Adrenal gland (tissue), 12 donors: Measurements from ENCODE around the gene SASS6. TPM values are rescaled to one million over a fixed set of nuclear protein-coding genes. Genes with fewer than 3 reads are reported as not detected.

Experiments used
- DNase-seq, 7 donors: peaks; one replicate each; pipeline ENCODE4 v3.0.0-alpha.2; 2019 to 2020
- H3K27ac ChIP-seq, 5 donors: fragments of 200-600 bp; sonication (generic) in 4 of 5; 1 replicate in 3 of 5; 2 replicates in 2 of 5; pipeline versions ENCODE4 v1.5.1 to v1.8.0; 2016 to 2020; ENCODE audit warnings: mild to moderate bottlenecking in 1 of 5
- H3K27me3 ChIP-seq: fragments of 200-600 bp; 2 replicates; pipeline ENCODE4 v1.8.0; 2021
- H3K36me3 ChIP-seq, 2 donors: fragments of 200-600 bp; replicated peaks in 1 of 2; 1 replicate in 1 of 2; 2 replicates in 1 of 2; pipeline versions ENCODE4 v1.5.1 to v1.8.0; 2018 to 2022
- H3K4me1 ChIP-seq, 2 donors: fragments of 200-600 bp; replicated peaks in 1 of 2; 1 replicate in 1 of 2; 2 replicates in 1 of 2; pipeline versions ENCODE4 v1.5.1 to v1.8.0; 2018 to 2021
- H3K4me3 ChIP-seq, 4 donors: fragments of 200-600 bp; sonication (generic) in 3 of 4; one replicate each; pipeline ENCODE4 v1.5.1; 2016 to 2018
- H3K9me3 ChIP-seq, 3 donors: fragments of 200-600 bp; sonication (generic) in 1 of 3; replicated peaks in 1 of 3; 1 replicate in 2 of 3; 2 replicates in 1 of 3; pipeline versions ENCODE4 v1.5.1 to v1.8.0; 2016 to 2021
- POLR2A ChIP-seq, 2 donors: fragments of 450-650 bp; IDR thresholded peaks; one replicate each; pipeline ENCODE4 v1.6.1; 2017; ENCODE audit warnings: antibody characterized with exemption in 2 of 2, mild to moderate bottlenecking in 2 of 2, moderate library complexity in 1 of 2
- WGBS, 4 donors: extraction: QIAGEN DNeasy Blood & Tissue Kit in 2 of 4; methylation state at CpG; one replicate each; pipeline versions ENCODE4 v1.1.5 to v1.1.7; 2013 to 2017; 5-methylcytosine and 5-hydroxymethylcytosine counted together
- intact Hi-C, 2 donors: fragments of 100-400 bp; cut with DNase I; formaldehyde crosslinking; loops; one replicate each; pipeline versions ENCODE4 v1.14.1 to v1.15.0; 2022 to 2023
- polyA plus RNA-seq, 3 donors: library from polyadenylated mRNA; stranded (reverse); fragments of 200-250 nt in 2 of 3; fragments of 350-450 nt in 1 of 3; fragmentation: Illumina TruSeq in 1 of 3; extraction: RNeasy Lipid Tissue Mini Kit (QIAGEN cat#74804) in 1 of 3; gene quantifications; one replicate each; pipeline ENCODE4 v1.2.3, GENCODE V29; 2013 to 2014
- total RNA-seq, 9 donors: library from RNA; depleted of rRNA in 4 of 9; stranded (reverse); fragments of >200 nt in 4 of 9; fragments of 120-200 nt in 1 of 9; fragmentation: NEBNext Ultra II Directional in 1 of 9; extraction: Animal tissue kit (Norgen Biotek cat#: 25700) in 1 of 9; gene quantifications; one replicate each; pipeline versions ENCODE4 v1.1.0 to v1.2.4, GENCODE V29; 2013 to 2023
- TF ChIP-seq, protein P1 (sequence below), 6 experiments: fragments of 450-650 bp in 4 of 6; fragments of 200-600 bp in 2 of 6; sonication (generic) in 1 of 6; IDR thresholded peaks; 1 replicate in 5 of 6; 2 replicates in 1 of 6; pipeline versions ENCODE4 v1.5.1 to v1.8.0; 2016 to 2021; ENCODE audit warnings: antibody characterized with exemption in 6 of 6, mild to moderate bottlenecking in 2 of 6, moderate library complexity in 1 of 6
- donor health status: healthy with polysubstance abuse.
- donor health status: Bipolar disorder and iron deficiency.
- donor health status: DM: yes; HTN: yes; CAD: no.
- donor health status: DM: no; HTN: no; CAD: no.
- donor health status: DM: no; HTN: no; CAD: no.
- donor health status: DM: yes; HTN: yes; CAD: no.

The SASS6 gene
- total and polyA plus RNA-seq, 12 donors: 1.1 to 4.5 (median 3.0) TPM

DNA sequence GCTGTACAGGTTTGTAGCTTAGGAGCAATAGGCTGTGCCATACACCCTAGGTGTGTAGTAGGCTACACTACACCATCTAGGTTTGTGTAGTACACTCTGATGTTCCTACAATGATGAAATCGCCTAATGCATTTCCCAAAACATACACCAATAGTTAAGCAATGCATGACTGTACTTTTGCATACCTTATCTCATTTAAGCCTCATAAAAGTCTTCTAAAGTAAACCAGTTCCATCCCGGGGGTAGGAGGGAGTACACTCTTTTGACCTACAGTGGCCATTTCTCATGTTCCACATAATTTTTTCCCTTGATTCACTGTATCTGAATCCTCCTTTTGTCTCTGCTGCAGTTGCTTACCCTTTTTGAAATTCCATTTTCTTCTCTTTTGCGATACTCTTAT, 12.4 kb upstream of the SASS6 start:
- Histone ChIP-seq H3K36me3 (peaks cover 0 to 69% of the 10 kb centered on the region in 2 donors), H3K4me1 (no peaks in the 10 kb centered on the region), H3K4me3 (no peak overlapping the region), H3K9me3 (no peaks in the 10 kb centered on the region), H3K27ac (no peak overlapping the region), H3K27me3 (no peaks in the 10 kb centered on the region)
- intact Hi-C loops: loop anchor here in 1 of 2 donors (10.0 kb wide), 1 partner anchor 130 kb away; no protein-coding TSS in a partner anchor
- DNase-seq: no peak
- TF ChIP-seq, protein P1, sequence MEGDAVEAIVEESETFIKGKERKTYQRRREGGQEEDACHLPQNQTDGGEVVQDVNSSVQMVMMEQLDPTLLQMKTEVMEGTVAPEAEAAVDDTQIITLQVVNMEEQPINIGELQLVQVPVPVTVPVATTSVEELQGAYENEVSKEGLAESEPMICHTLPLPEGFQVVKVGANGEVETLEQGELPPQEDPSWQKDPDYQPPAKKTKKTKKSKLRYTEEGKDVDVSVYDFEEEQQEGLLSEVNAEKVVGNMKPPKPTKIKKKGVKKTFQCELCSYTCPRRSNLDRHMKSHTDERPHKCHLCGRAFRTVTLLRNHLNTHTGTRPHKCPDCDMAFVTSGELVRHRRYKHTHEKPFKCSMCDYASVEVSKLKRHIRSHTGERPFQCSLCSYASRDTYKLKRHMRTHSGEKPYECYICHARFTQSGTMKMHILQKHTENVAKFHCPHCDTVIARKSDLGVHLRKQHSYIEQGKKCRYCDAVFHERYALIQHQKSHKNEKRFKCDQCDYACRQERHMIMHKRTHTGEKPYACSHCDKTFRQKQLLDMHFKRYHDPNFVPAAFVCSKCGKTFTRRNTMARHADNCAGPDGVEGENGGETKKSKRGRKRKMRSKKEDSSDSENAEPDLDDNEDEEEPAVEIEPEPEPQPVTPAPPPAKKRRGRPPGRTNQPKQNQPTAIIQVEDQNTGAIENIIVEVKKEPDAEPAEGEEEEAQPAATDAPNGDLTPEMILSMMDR (IDR thresholded peaks at IDR 0.05): no peak
- no peak for TF ChIP-seq POLR2A (IDR thresholded peaks at IDR 0.05)
- 93 to 96% (median 94%) methylated on average over 3 of the region's 3 CpGs for WGBS, 4 donors

DNA sequence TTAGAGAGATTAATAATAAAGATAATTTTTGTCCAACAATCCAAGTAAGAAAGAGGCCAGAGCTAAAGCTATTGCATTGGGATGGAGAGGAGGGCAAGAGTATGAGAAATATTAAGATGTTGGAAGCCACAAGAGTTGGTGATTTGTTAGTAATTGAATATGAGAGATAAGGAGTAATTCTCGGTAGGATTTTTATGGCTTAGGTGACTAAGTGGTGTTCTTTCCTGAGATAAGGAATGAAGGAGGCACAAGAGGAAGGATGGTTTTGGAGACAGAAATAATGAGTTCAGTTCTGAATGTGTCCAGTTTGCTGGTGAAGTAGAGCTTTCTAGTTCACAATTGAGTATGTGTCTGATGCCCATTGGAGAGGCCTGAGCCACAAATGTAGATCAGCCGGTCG, 9.6 kb upstream of the SASS6 start:
- no peak for TF ChIP-seq POLR2A (IDR thresholded peaks at IDR 0.05)
- TF ChIP-seq, protein P1 (IDR thresholded peaks at IDR 0.05): no peak
- Histone ChIP-seq H3K27me3 (no peaks in the 10 kb centered on the region), H3K9me3 (no peaks in the 10 kb centered on the region), H3K4me3 (no peak overlapping the region), H3K36me3 (peaks cover 0 to 95% of the 10 kb centered on the region in 2 donors), H3K27ac (no peak overlapping the region), H3K4me1 (no peaks in the 10 kb centered on the region)
- intact Hi-C loops: loop anchor here in 1 of 2 donors (10.0 kb wide), 1 partner anchor 132 kb away; no protein-coding TSS in a partner anchor
- WGBS, 4 donors: 74 to 87% (median 81%) methylated on average over 3 of the region's 3 CpGs
- DNase-seq: no peak

DNA sequence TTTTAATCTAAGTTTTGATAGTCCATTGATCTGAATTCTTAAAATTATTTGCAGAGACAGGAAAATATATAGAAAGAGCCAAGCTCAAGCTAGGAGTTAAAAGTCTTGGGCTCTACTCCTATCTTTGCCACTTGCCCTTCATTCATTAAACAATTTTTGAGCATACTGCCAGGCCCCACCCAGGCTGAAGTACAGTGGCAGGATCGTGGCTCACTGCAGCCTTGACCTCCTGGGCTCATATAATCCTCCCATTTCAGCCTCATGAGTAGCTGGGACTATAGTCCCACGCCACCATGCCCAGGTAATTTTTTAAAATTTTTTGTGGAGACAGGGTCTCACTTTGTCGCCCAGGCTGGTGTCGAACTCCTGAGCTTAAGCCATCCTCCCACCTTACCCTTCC, 8.5 kb upstream of the SASS6 start:
- no peaks in the 10 kb centered on the region for H3K4me1 ChIP-seq
- no peaks in the 10 kb centered on the region for H3K9me3 ChIP-seq
- peaks cover 0 to 90% of the 10 kb centered on the region in 2 donors for H3K36me3 ChIP-seq
- H3K4me3 ChIP-seq: no peak overlapping the region
- H3K27me3 ChIP-seq: no peaks in the 10 kb centered on the region
- DNase-seq: no peak
- intact Hi-C loops: loop anchor here in 1 of 2 donors (10.0 kb wide), 1 partner anchor 134 kb away; no protein-coding TSS in a partner anchor
- WGBS, 4 donors: 81 to 84% (median 82%) methylated on average over 4 of the region's 4 CpGs
- TF ChIP-seq POLR2A (IDR thresholded peaks at IDR 0.05): no peak
- TF ChIP-seq, protein P1 (IDR thresholded peaks at IDR 0.05): no peak
- no peak overlapping the region for H3K27ac ChIP-seq

DNA sequence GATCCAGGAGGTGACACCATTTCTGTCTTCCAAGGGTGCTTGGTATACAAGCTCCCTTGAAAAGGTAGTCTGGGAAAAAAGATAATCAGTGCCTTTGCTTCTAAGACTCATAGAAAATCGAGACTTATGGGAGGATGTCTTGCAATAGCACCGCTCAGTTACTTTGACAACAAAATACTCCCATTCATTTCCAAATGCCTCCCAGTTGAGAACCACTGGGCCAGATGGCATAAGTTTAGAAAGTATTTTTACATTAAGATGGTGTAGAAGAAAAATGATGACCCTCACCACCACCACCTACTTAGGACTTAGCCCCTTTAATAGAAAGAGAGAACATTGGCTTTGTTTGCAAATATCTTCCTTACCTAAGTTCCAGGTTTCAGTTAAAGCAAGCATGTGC, 4.9 kb upstream of the SASS6 start:
- DNase-seq: no peak
- peaks cover 0 to 56% of the 10 kb centered on the region in 2 donors for H3K36me3 ChIP-seq

More for the DNA sequence above, 4.9 kb upstream of the SASS6 start:
- peaks cover 12 to 17% of the 10 kb centered on the region in 2 donors for H3K4me1 ChIP-seq
- no peak overlapping the region for H3K27ac ChIP-seq
- TF ChIP-seq, protein P1 (IDR thresholded peaks at IDR 0.05): no peak
- TF ChIP-seq POLR2A (IDR thresholded peaks at IDR 0.05): no peak
- WGBS, 4 donors: 95 to 100% (median 97%) methylated on average over 2 of the region's 2 CpGs
- no peak overlapping the region for H3K4me3 ChIP-seq
- H3K9me3 ChIP-seq: no peaks in the 10 kb centered on the region
- no peaks in the 10 kb centered on the region for H3K27me3 ChIP-seq
- intact Hi-C loops: no loop called here
